GM19099 (cell line): ENCODE measurements around the gene CALD1.
A peak's percentile ranks its signal among the peaks of the same experiment; 100 is the strongest.

Experiments
- POLR2A ChIP-seq: IDR thresholded peaks from 3 replicates; pipeline ENCODE4 v1.6.1; 2011; ENCODE audit warnings: low read depth; ENCODE audit not compliant: insufficient read length; ENCODE audit errors: extremely low read depth

Gene CALD1

DNA sequence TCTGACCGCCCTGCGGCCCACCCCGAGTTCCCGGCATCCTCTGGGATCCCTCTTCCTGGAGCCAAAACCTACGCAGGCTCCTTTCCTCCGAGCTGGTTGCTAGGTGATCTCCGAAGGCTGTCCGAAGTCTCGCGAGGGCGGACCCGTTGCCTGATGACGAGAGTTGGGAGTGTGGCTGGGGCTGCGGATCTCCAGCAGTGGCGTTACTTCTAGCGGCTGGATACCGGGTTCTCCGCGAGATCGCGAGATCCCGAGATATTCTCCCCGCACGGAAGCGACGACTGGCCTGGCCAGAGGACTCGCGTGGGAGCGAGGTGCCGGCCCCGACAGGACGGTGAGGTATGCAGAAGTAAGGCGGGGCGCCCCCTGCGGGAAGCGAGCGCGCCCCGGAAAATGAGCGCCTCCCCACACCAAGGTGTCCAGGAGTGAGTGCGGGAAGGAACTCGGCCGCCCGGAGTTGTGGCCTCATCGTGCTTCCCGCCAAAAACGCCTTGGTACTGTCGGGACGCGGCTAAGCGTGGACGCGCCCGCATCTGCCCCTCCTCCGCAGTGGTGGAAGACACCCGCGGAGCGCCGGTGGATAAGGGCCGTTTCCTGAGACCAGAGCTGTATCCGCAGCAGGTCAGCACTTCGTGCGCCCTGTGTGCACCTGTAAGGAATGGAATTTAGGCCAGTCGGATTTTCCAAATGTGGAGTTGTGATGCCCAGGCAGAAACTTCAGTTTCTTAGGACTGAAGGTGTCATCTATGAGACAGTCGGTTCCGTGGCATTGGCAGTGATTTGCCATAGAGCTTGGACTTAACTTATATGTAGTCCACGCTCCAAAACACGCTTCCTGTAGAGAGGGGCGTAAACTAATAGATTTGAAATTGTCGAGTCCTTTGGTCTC lies 207.2 kb downstream of the CALD1 start, which contains the start of gene AGBL3:
TSS of gene AGBL3 (plus strand) at position 146 of the 889 bp plus-strand sequence. CDS start 1,426 bp downstream, outside the sequence.
- TF ChIP-seq POLR2A: peak; percentile 75

DNA sequence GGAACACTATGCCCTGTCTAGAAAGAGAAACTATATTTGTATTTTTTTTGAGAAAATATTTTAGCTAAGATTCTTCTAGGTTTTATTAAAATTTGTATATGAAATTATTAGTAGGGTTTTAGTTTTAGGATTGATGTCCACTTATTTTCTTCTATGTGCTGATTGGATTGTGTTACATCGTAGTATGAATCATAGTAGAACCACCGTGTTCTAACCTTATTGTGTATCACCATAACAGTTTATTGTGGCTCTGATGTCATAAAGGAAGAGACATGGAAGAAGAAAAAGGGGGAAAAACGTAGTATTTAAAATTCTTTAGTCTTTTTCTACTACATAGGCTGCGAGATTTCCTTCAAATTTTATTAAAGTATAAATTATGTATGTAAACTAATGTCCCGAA lies 208.7 kb downstream of the CALD1 start:
- TF ChIP-seq POLR2A: no peak

DNA sequence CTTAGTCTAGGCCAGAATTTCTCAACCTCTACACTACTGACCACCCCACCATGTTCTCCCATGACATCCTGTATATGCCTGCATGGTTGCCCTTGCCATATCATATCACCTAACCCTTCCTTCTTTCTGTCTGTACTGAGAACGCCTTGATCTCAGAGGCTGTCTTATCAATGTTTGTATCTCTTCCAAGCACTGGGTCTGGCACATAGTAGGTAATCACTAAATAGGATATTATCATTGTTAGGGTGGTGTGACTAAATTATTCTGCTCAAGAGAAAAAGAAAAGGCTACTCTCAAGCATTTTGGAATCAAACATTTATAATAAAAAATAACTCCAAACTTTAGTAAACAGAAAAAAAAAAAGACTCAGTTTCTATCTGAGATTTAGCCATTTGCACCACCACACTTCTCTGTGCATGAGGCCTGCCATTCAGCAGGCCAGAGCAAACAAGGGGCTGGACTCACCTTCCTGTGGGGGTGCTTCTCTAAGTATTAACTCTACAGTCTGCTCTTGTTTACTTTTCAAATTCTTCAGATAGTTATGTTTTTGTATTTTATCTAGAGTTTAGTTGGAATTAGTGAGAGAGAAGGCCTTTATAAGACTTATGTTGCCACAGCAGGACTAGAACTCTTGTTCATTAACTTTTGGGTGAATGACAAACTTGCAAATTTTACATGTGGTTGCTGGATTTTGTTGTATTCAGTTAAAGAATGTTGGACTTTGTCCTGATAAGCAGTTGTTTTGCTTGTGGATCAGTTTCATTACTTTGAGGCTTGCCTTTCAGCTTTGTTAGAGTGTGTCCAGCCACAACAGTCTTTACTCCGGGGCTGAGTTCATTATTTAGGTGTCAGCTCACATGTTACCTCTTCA lies 212.3 kb downstream of the CALD1 start:
- peak; percentile 29 for TF ChIP-seq POLR2A

DNA sequence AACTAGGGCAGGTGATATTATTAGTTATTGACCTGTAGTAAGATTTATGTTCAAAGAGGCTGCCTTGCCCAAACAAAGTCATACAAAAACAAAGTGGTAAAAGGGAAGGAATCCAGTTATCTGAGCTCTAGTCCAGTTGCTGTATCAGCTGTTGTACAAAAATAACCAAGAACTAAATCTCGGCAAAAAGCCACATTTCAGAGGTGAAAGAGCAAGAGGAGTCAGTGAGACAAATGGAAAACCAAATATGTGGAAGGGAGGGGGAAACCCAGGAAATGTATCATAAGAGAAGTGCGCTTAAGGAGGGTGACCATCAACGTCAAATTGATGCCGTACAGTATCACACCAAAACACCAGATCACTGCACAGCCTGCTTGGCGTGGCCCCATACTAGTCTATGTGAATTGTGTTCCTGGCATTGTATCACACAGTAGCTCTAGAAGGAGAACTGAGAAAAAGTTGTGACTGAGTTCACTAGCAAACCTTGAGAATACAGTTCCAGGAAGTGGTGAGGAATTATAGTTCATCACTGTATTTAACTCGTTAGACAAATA lies 213.3 kb downstream of the CALD1 start:
- TF ChIP-seq POLR2A: peak; percentile 68

DNA sequence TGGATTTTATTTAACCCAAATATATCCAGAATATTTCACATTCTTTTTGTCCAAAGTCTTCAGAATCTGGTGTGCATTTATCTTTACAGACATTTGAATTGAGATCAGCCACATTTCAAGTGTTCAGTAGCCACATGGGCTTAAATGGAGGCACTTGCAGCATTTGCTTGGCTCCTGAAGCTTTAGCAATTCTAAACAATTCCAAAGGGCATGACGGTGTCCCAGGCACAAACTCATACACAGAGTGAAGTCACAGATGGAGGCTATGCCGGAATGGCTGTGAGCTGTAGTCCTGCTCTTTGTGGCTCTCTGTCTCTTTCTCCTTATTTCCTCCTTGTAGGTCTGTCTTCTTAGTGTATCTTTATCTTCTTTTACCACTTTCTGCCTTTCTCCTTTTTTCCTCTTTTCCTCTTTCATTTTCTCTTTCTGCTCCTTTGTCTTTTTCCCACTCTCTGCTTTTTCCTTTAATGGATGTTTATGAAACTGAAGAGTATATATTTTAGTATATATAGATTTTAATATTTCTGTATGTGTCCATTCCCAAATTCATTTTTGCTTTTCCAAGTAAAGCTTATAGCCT lies 214.5 kb downstream of the CALD1 start:
- TF ChIP-seq POLR2A: no peak

DNA sequence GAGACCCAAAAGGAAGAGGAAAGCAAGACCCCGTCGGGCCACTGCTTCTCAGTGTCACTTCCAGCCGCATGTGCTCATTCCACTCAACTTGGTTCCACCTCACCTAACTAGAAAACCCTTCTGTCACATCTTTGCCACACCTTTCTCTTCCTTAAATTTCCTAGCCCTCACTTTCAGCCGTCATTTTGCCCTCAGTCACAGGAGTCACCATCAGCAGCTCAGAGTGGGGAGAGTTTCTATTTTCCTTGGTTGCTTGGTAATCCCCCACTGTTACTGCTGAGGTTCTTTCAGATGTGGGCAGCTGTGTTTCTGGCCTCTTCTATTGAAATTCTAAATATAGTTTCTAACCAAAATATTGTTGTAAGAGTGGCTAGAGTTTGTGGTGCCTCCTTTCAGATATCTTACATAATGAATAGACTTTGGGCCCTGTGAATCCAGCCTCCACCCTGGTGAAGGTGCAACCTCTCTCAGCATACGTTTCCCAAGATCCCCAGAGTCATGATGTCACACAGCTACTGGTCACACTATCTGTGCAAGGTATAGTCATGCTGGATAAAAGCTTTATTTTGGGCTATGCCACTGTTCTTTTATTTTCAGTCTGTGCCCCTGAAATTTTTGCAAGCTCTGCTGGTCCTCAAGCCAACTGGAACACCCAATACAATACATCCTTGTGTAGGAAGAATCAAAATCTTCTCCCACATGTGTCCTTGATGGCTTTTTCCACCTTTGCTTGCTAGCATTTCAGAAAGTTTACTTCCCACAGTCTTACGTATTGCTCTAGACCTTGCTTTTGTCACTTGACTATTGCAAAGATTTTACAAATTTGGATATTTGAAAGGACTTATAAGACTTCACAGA lies 216.0 kb downstream of the CALD1 start:
- peak; percentile 39 for TF ChIP-seq POLR2A

DNA sequence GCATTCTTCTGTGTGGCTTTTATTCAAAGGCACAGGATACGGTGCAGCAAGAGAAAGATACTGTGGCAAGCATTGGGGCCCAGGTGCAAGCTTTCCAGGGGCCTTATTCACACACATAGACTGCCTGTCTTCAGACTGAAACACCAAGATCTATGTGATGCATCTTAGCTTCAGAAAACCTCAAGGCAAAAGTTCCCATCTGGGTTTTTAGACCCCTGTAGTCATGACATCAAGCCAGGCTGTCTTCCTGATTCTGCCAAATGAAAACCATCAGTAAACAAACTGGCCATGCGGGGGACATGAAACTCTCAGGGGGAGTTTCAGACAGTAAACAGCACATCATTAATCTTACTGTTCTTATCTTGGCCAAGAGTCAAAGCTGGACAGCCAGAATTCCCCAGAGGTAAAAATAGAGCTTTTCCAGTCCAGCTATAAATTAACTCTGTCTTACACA lies 216.7 kb downstream of the CALD1 start:
- peak; percentile 39 for TF ChIP-seq POLR2A

DNA sequence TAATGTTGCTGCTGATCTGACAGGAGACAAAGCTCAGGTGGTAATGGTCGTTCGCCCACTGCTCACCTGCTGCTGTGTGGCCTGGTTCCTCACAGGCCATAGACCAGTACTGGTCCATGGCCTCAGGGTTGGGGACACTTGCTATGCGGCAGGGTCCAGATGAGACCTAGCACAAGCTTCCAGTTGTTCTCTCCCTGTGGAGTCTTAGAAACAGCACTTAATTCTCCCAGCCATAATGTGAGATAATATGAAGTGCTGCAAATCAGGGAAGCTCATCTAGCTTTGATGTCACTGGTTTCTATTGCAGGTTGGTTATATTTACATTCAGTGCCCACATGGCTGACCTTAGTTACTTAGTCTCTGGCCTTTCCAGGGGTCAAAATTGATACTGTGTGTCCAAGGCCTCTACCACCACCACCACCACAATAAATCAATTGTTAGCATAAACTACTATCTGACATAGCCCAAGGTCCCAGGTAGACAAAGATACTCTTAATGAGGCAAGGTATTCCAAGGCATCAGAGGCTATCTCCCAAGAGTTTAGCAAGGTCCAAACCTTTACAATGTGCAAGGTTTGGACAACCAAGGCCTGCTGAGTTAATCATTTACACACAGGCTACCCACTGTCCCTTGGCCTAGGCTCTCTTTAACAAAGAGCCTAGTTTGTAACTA lies 217.9 kb downstream of the CALD1 start:
- TF ChIP-seq POLR2A: no peak

DNA sequence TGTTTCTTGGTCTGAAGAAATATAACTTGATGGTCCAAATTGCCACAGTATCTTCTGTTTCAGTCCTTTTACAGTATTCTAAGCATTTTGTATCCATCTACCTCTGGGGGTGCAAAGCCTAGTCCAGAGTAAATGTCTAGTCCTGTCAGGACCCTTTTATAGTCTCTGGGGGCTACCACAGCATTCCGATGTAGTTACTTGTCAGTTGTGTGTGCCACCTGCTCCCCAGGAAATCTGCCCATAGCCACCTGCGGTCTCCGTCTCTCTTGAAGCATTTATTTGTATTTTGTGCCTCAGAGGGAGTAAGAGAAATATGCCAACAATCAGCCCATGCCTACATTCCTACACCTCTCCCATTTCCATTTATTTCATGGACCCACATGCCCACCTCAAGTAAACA lies 219.7 kb downstream of the CALD1 start:
- TF ChIP-seq POLR2A: no peak

DNA sequence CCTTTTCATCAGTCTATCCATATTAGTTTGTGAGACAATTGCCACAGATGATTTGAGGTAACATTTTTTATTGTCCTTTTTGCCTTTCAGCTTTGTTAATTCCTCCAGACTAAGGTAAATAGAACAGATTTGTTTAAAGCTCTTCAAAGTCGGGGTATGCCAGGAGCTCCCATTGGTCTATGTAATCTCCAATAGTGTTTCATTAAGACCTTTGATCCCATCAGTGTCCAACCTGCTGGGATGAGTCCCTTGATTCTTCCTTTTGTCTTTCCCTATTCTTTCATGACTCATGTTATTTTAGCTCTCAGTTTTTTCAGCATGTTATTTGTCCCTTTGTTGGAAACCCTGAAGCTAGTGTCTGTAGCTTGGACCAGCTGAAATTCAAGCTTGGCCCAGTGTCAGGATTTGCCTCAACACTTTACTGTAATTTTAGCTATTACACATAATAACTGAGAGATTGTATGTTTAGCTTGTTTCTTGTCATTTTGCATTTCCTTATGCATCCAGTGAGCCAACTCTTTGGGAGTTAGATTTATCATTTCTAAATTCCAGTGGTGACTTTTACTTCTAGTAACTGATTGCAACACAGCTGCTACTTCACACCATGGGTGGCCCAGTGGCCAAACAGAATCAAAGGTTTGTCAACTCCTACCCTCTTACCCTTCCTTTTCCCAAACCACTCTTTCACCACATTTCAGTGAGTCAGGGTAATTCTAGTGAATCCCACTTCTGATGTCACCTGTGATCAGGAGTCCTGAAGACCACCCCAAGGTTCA lies 222.1 kb downstream of the CALD1 start:
- TF ChIP-seq POLR2A: no peak

DNA sequence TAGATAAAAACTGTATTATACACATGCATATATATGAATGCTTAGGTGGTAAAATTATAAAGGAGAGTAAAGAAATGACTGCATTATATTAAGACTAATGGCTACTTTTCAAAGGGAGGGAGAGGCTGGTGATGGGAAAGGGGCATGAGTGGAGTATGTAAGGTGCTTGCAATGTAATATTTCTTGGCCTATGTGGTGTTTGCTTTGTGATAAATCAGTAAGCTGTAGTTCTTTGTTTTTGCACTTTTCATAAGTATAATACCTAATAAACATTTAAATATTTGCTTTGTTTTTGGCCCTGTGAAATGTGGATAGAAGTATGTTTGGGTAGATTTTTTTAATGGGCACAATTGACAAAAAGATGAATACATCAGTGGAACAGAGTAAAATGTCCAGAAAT lies 232.8 kb downstream of the CALD1 start:
- TF ChIP-seq POLR2A: no peak
